ENCODE measurements around the gene TPSD1. TPM values are rescaled to one million over a fixed set of nuclear protein-coding genes. Genes with fewer than 3 reads are reported as not detected.
A peak's percentile ranks its signal among the peaks of the same experiment; 100 is the strongest.
"Not testable (repeated sequence)": the region's sequence is repeated elsewhere in the genome, so short reads cannot be mapped to it uniquely, and the experiment has no call there.

The TPSD1 gene
- total RNA-seq, 1 donor from 2014 or later, result not detected

DNA sequence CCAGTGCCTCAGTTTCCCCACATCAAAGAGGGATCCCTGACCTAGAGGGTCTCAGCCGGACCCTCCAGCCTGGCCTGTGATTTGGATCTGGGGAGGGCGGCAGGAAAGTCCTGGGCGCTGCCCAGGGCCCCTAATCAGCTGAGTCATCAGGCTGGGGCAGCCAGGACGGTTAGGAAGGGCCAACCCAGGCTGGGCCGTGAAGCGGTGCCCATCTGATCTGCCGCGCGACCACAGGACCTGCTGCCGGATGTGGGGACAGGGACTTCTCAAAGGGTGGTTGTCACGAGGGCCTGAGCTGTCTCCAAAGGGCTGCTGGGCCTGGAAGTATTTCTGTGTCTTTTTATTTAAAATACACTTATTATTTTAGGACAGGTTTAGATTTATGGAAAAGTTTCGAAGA lies 11.0 kb upstream of the TPSD1 start:
- FAIRE-seq (no peak), DNase-seq (ENCODE audit: low read depth) (no peak)
- Histone ChIP-seq H3K27ac (ENCODE audit: low read depth, low read length) (no peak overlapping the region), H3K9me3 (ENCODE audit: insufficient read depth, low read depth, low read length) (no peaks in the 10 kb centered on the region), H3K9ac (ENCODE audit: low read length) (no peak overlapping the region), H3K4me2 (ENCODE audit: low read length) (no peak overlapping the region), H3K36me3 (ENCODE audit: insufficient read depth, low read length) (no peaks in the 10 kb centered on the region), H3K4me3 (ENCODE audit: insufficient read depth, low read depth, low read length) (no peak overlapping the region), H2AFZ (ENCODE audit: low read depth, low read length) (no peak overlapping the region), H4K20me1 (ENCODE audit: insufficient read depth, low read length) (no peaks in the 10 kb centered on the region), H3K27me3 (ENCODE audit: insufficient read depth, low read length) (peaks cover 3% of the 10 kb centered on the region), H3K4me1 (ENCODE audit: insufficient read depth, low read length) (no peaks in the 10 kb centered on the region), H3K79me2 (ENCODE audit: insufficient read depth, low read length) (no peaks in the 10 kb centered on the region)
- Mint-ChIP-seq H3K4me3 (ENCODE audit: unreplicated experiment) (no peak overlapping the region), H3K4me1 (ENCODE audit: low read depth, unreplicated experiment) (no peaks in the 10 kb centered on the region), H3K27me3 (ENCODE audit: low read depth, unreplicated experiment) (peaks cover 31% of the 10 kb centered on the region), H3K9me3 (ENCODE audit: unreplicated experiment) (no peaks in the 10 kb centered on the region), H3K36me3 (ENCODE audit: low read depth, unreplicated experiment) (no peaks in the 10 kb centered on the region), H3K27ac (ENCODE audit: unreplicated experiment) (no peak overlapping the region)
- no peak for TF ChIP-seq EZH2 (IDR thresholded peaks at IDR 0.05; ENCODE audit: insufficient read depth, low read length)
- TF ChIP-seq, protein P1, sequence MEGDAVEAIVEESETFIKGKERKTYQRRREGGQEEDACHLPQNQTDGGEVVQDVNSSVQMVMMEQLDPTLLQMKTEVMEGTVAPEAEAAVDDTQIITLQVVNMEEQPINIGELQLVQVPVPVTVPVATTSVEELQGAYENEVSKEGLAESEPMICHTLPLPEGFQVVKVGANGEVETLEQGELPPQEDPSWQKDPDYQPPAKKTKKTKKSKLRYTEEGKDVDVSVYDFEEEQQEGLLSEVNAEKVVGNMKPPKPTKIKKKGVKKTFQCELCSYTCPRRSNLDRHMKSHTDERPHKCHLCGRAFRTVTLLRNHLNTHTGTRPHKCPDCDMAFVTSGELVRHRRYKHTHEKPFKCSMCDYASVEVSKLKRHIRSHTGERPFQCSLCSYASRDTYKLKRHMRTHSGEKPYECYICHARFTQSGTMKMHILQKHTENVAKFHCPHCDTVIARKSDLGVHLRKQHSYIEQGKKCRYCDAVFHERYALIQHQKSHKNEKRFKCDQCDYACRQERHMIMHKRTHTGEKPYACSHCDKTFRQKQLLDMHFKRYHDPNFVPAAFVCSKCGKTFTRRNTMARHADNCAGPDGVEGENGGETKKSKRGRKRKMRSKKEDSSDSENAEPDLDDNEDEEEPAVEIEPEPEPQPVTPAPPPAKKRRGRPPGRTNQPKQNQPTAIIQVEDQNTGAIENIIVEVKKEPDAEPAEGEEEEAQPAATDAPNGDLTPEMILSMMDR (IDR thresholded peaks at IDR 0.05; ENCODE audit: insufficient read depth, low read depth, low read length), result no peak

DNA sequence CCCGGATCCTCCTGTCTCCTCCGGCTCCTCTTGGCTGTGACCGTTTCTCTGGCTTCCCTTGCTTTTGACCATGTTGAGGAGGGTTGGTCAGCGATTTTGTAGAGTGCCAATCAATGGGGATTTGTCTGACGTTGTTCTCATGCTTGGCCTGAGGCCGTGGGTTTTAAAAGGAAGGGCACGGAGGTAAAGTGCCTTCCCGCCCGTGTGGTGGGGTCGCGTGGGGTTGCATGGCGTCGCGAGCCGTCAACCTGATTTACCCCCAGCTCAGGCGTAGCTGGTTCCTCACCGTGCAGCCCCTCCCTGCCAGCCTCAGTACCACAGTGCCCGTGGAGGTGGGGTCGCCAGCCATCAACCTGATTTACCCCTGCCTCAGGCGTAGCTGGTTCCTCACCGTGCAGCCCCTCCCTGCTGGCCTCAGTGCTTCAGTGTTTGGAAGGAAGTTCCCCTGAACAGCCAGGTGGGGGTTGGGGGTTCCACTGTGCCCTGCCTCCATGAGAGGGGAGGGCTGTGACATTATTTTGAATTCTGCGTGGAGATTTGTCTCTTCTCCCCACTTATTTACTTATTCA lies 10.3 kb upstream of the TPSD1 start:
- peaks cover 3% of the 10 kb centered on the region for H3K27me3 ChIP-seq (ENCODE audit: insufficient read depth, low read length)
- Mint-ChIP-seq H3K36me3 (ENCODE audit: low read depth, unreplicated experiment) (no peaks in the 10 kb centered on the region), H3K4me3 (ENCODE audit: unreplicated experiment) (no peak overlapping the region), H3K27ac (ENCODE audit: unreplicated experiment) (no peak overlapping the region), H3K9me3 (ENCODE audit: unreplicated experiment) (no peaks in the 10 kb centered on the region), H3K27me3 (ENCODE audit: low read depth, unreplicated experiment) (peaks cover 31% of the 10 kb centered on the region), H3K4me1 (ENCODE audit: low read depth, unreplicated experiment) (no peaks in the 10 kb centered on the region)
- no peak overlapping the region for H2AFZ ChIP-seq (ENCODE audit: low read depth, low read length)
- H4K20me1 ChIP-seq (ENCODE audit: insufficient read depth, low read length), result no peaks in the 10 kb centered on the region
- no peaks in the 10 kb centered on the region for H3K36me3 ChIP-seq (ENCODE audit: insufficient read depth, low read length)
- H3K4me1 ChIP-seq (ENCODE audit: insufficient read depth, low read length), result no peaks in the 10 kb centered on the region
- TF ChIP-seq, protein P1 (IDR thresholded peaks at IDR 0.05; ENCODE audit: insufficient read depth, low read depth, low read length), result no peak
- TF ChIP-seq EZH2 (IDR thresholded peaks at IDR 0.05; ENCODE audit: insufficient read depth, low read length), result no peak
- no peak overlapping the region for H3K9ac ChIP-seq (ENCODE audit: low read length)
- H3K27ac ChIP-seq (ENCODE audit: low read depth, low read length), result no peak overlapping the region
- H3K4me3 ChIP-seq (ENCODE audit: insufficient read depth, low read depth, low read length), result no peak overlapping the region
- H3K4me2 ChIP-seq (ENCODE audit: low read length), result no peak overlapping the region
- no peak for FAIRE-seq
- H3K9me3 ChIP-seq (ENCODE audit: insufficient read depth, low read depth, low read length), result no peaks in the 10 kb centered on the region
- no peaks in the 10 kb centered on the region for H3K79me2 ChIP-seq (ENCODE audit: insufficient read depth, low read length)
- no peak for DNase-seq (ENCODE audit: low read depth)

DNA sequence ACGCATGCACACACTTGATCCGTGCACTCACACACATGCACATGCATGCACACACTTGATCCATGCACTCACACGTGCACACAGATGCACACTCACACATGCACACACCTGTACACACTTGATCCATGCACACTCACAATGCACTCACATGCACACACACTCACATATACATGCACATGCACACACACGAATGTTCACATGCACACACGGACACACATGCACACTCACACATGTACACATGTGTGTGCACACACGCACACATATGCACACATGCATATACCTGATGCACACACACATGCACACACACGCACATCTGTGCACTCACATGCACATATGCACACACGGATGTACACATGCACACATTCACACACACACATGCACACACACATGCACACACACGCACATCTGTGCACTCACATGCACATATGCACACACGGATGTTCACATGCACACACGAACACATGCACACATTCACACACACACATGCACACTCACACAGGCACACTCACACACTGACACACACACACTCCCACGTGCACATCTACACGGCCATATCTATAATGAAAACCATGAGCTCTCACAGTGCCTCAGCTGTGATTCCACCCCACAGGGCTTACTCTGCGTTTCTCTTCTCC lies 7.8 kb upstream of the TPSD1 start:
- H3K4me1 ChIP-seq (ENCODE audit: insufficient read depth, low read length); H3K4me3 Mint-ChIP-seq (ENCODE audit: unreplicated experiment); H3K79me2 ChIP-seq (ENCODE audit: insufficient read depth, low read length); H3K27ac ChIP-seq (ENCODE audit: low read depth, low read length); H2AFZ ChIP-seq (ENCODE audit: low read depth, low read length); DNase-seq (ENCODE audit: low read depth); H3K9ac ChIP-seq (ENCODE audit: low read length); H3K4me1 Mint-ChIP-seq (ENCODE audit: low read depth, unreplicated experiment); H3K27me3 ChIP-seq (ENCODE audit: insufficient read depth, low read length); H3K4me2 ChIP-seq (ENCODE audit: low read length); H3K36me3 Mint-ChIP-seq (ENCODE audit: low read depth, unreplicated experiment); H3K36me3 ChIP-seq (ENCODE audit: insufficient read depth, low read length); FAIRE-seq; H3K9me3 ChIP-seq (ENCODE audit: insufficient read depth, low read depth, low read length); H3K4me3 ChIP-seq (ENCODE audit: insufficient read depth, low read depth, low read length); H3K9me3 Mint-ChIP-seq (ENCODE audit: unreplicated experiment); H4K20me1 ChIP-seq (ENCODE audit: insufficient read depth, low read length): not testable (repeated sequence)
- Mint-ChIP-seq H3K27me3 (ENCODE audit: low read depth, unreplicated experiment) (peaks cover 33% of the 10 kb centered on the region), H3K27ac (ENCODE audit: unreplicated experiment) (peak overlapping the region; percentile 34)

DNA sequence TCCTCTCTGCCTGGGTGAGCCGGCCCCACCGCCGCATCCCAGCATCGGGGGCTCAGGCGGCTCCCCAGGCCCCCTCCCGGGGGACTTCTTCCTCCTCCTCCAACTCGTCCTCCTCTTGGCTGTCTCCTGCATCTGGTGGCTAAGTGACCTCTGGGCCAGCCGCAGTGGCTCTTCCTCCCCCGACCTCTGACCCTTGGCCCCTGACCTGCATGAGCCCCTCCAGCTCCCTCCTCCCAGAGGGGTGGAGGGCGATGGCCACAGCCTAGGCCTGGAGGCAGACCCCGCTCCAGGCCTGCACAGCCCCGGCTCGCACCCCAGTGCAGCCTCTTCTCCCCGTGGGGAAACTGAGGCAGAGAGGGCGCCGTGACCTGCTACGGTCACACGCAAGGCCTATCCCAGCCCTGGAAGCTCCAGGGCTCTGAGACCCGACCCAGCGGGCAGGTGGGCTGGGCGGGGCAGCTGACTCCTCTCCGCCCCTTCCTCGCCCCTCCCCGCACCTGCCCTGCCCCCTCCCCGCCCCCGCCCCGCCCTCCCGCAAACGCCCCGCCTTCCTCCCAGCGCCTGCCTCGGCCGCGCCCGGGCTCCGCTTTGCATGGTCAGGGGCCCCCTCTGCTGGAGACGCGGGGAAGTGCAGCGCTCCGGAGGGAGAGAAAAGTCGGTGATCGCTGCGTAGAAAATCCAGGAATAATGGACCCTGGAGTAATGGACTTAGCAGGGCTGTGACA lies 6.7 kb upstream of the TPSD1 start:
- not testable (repeated sequence) for H2AFZ ChIP-seq (ENCODE audit: low read depth, low read length); H4K20me1 ChIP-seq (ENCODE audit: insufficient read depth, low read length); H3K4me1 ChIP-seq (ENCODE audit: insufficient read depth, low read length); H3K9ac ChIP-seq (ENCODE audit: low read length); H3K36me3 ChIP-seq (ENCODE audit: insufficient read depth, low read length); FAIRE-seq; H3K27me3 ChIP-seq (ENCODE audit: insufficient read depth, low read length); H3K9me3 Mint-ChIP-seq (ENCODE audit: unreplicated experiment); H3K27ac ChIP-seq (ENCODE audit: low read depth, low read length); H3K4me1 Mint-ChIP-seq (ENCODE audit: low read depth, unreplicated experiment); H3K4me3 Mint-ChIP-seq (ENCODE audit: unreplicated experiment); H3K36me3 Mint-ChIP-seq (ENCODE audit: low read depth, unreplicated experiment); DNase-seq (ENCODE audit: low read depth); H3K79me2 ChIP-seq (ENCODE audit: insufficient read depth, low read length); H3K9me3 ChIP-seq (ENCODE audit: insufficient read depth, low read depth, low read length); H3K4me3 ChIP-seq (ENCODE audit: insufficient read depth, low read depth, low read length); H3K27ac Mint-ChIP-seq (ENCODE audit: unreplicated experiment); H3K4me2 ChIP-seq (ENCODE audit: low read length)
- H3K27me3 Mint-ChIP-seq (ENCODE audit: low read depth, unreplicated experiment), result peaks cover 30% of the 10 kb centered on the region

Data from astrocyte (in vitro differentiated cells and primary cell).